Prostate gland (tissue), 2 donors: Measurements from ENCODE around the gene TBX10.
"Not testable (repeated sequence)": the region's sequence is repeated elsewhere in the genome, so short reads cannot be mapped to it uniquely, and the experiment has no call there.

ENCODE experiments used
- CTCF ChIP-seq, 4 experiments: fragments of 200-600 bp in 2 of 4; fragments of 450-650 bp in 2 of 4; sonication (generic) in 2 of 4; IDR thresholded peaks; 1 replicate in 3 of 4; 2 replicates in 1 of 4; pipeline ENCODE4 v1.5.1; 2016 to 2019; ENCODE audit warnings: antibody characterized with exemption in 4 of 4, mild to moderate bottlenecking in 2 of 4, moderate library complexity in 2 of 4
- POLR2A ChIP-seq: fragments of 450-650 bp; IDR thresholded peaks from one replicate; pipeline ENCODE4 v1.6.1; 2016; ENCODE audit warnings: antibody characterized with exemption, mild to moderate bottlenecking
- POLR2AphosphoS5 ChIP-seq: sonication (generic); formaldehyde crosslinking; IDR thresholded peaks from one replicate; pipeline ENCODE4 v1.6.1; 2017; ENCODE audit warnings: antibody characterized with exemption

DNA sequence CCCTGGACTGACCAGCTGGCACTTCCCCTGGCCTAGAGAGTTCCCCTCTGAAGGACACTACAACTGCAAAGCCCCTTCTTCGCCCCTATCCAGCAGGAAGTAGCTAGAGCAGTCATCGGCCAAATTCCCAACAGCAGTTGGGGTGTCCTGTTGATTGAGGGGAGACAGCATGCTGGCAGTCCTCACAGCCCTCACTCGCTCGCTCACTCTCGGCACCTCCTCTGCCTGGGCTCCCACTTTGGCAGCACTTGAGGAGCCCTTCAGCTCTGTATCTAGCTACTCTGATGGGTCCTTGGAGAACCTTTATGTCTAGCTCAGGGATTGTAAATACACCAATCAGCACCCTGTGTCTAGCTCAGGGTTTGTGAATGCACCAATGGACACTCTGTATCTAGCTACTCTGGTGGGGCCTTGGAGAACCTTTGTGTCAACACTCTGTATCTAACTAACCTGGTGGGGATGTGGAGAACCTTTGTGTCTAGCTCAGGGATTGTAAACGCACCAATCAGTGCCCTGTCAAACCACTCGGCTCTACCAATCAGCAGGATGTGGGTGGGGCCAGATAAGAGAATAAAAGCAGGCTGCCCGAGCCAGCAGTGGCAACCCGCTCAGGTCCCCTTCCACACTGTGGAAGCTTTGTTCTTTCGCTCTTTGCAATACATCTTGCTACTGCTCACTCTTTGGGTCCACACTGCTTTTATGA, 13.3 kb downstream of the TBX10 start:
- not testable (repeated sequence) for TF ChIP-seq POLR2AphosphoS5; CTCF (IDR thresholded peaks at IDR 0.05); POLR2A
